Mesenteric fat pad (tissue), 1 donor: ENCODE results near the gene GTPBP10. TPM values are rescaled to one million over a fixed set of nuclear protein-coding genes. Genes with fewer than 3 reads are reported as not detected.

Experiments
- DNase-seq: peaks from one replicate; pipeline ENCODE4 v3.0.0-alpha.2; 2020; ENCODE audit warnings: low spot score
- total RNA-seq: library from RNA; stranded (reverse); fragmentation: NEBNext Ultra II Directional; extraction: Animal tissue kit (Norgen Biotek cat#: 25700); gene quantifications from one replicate; pipeline ENCODE4 v1.2.1, GENCODE V29; 2021
- donor health status: DM: yes; HTN: yes; CAD: no.

The GTPBP10 gene
- total RNA-seq, 1 donor from 2014 or later: 16.8 TPM

DNA sequence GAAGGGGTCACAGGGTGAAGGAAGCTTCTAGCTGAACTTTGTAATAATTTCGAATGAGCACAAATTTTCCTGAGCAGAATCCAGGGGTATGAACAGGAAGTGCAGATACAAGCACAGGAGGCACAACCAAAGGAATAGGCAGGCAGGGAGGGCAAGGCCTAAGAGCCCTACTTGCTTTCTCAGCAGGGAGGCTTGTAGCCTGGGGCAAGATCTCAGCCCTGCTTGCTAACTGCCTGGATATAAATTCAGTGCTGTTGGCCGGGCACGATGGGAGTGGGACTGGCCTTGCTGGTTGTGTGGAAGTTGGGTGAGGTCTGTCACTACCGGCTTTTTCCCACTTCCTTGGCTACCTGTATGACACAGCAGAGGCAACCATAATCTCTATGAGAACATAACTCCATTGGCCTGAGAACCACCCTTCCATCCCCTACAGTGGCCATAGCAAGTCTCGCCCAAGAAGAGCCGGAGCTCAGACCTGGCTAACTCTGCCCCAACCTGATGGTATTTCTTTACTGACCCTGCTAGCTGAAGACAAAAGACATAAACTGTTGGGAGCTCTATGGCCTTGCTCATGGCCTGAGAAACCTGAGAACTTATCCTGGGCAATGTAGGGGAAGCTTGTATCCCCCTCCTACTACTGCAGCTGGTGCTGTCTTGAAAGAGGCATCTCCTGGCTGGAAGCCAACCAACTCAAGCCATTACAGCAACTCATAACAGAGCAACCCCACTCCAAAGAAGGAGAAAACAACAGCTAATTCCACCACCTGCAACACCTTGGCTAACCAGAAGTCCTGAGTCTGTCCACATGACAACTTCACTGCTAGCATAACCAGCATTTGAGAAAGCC is 84.3 kb downstream of the GTPBP10 start:
- DNase-seq: no peak

DNA sequence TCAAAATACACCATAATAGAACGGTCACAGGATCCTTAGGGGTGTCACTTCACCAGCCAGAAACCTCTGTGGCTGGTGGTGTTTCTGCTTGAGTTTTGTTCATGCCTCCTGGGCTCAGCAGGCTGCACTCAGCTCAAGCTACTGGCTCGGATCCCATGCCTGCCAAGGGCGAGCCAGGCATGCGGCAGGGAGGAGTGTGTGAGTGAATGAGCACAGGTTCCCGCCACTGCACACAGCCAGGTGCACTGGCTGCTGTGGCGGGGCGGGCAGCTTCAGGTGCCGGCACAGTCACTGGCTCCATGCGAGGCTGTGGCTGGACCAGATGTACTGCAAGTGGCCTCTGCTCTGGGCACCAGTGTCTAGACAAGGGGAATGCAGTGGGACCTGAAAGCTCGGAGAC is 86.2 kb downstream of the GTPBP10 start:
- no peak for DNase-seq

DNA sequence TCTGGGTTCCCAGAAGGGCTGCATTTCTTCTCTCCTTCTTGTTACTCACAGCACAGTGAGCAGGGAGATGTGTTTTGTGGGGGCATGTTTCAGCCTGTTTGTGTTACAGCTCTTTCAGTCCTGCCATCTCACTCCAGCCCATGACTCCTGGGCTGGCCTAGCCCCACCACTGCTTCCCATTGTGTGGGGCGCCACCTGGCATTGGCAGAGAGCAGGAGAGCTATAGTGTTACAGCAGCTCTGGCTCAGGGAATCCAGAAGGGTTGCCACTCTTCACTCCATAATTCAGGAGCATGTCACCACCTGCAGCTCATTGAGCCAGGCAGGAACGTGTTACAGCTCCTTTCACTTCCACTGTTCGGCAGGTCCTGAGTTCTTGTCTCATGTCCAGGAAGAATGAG is 86.7 kb downstream of the GTPBP10 start:
- no peak for DNase-seq

Other genes with a start within 250 kb of the GTPBP10 start
- gene STEAP1, start 192.2 kb upstream of the GTPBP10 start, total RNA-seq: 70.0 TPM
- gene STEAP2, start 135.0 kb upstream of the GTPBP10 start, total RNA-seq: 29.9 TPM
- 10.4 TPM for gene CFAP69, start 101.5 kb upstream of the GTPBP10 start, total RNA-seq
- not detected for gene FAM237B, start 25.4 kb upstream of the GTPBP10 start, total RNA-seq
- 20.1 TPM for gene CLDN12, start 56.7 kb downstream of the GTPBP10 start, total RNA-seq
- gene PTTG1IP2, start 122.9 kb downstream of the GTPBP10 start, total RNA-seq: not detected
- gene CDK14, start 249.6 kb downstream of the GTPBP10 start, total RNA-seq: 47.2 TPM